Activated CD8-positive, alpha-beta T cell treated with anti-CD3 and anti-CD28 coated beads for 36 hours (primary cell): ENCODE results near the gene NKX1-1. TPM values are rescaled to one million over a fixed set of nuclear protein-coding genes. Genes with fewer than 3 reads are reported as not detected.
A peak's percentile ranks its signal among the peaks of the same experiment; 100 is the strongest.

Source experiments
- ATAC-seq: fragments of 200-7000 bp; cut with Tn5 transposase; one replicate; pipeline ENCODE4 v1.10.0; 2021; ENCODE audit warnings: mild to moderate bottlenecking, moderate library complexity
- CTCF ChIA-PET: fragments of 350-600 bp; sonication (Branson Sonifier 250); formaldehyde crosslinking; loops from one replicate; lab custom pipeline; 2021; ENCODE audit warnings: antibody characterized with exemption; lab: Charles Lee
- POLR2A ChIA-PET: fragments of 350-600 bp; sonication (Branson Sonifier 250); formaldehyde crosslinking; loops from one replicate; lab custom pipeline; 2021; ENCODE audit warnings: antibody characterized with exemption; lab: Charles Lee
- DNase-seq: peaks from one replicate; pipeline ENCODE4 v3.0.0-alpha.2; 2020
- H3K27ac Mint-ChIP-seq: one replicate; pipeline ENCODE4 v1.8.0; 2021; ENCODE audit warnings: mild to moderate bottlenecking, mixed read lengths
- H3K27me3 Mint-ChIP-seq: one replicate; pipeline ENCODE4 v1.8.0; 2021; ENCODE audit warnings: mixed read lengths
- H3K36me3 Mint-ChIP-seq: one replicate; pipeline ENCODE4 v1.8.0; 2021; ENCODE audit warnings: low read depth, mixed read lengths
- H3K4me1 Mint-ChIP-seq: one replicate; pipeline ENCODE4 v1.8.0; 2021; ENCODE audit warnings: low read depth, mixed read lengths
- H3K4me3 Mint-ChIP-seq: one replicate; pipeline ENCODE4 v1.8.0; 2021; ENCODE audit warnings: mild to moderate bottlenecking, moderate library complexity, mixed read lengths
- H3K9me3 Mint-ChIP-seq: one replicate; pipeline ENCODE4 v1.8.0; 2021; ENCODE audit warnings: mixed read lengths
- intact Hi-C: fragments of 100-400 bp; cut with micrococcal nuclease; formaldehyde crosslinking; loops from one replicate; pipeline ENCODE4 v1.10.0; 2022
- total RNA-seq, 2 experiments: library from RNA; stranded (reverse); gene quantifications; one replicate each; pipeline ENCODE4 v1.2.3, GENCODE V29; 2021
- TF ChIP-seq, protein P1 (sequence below): fragments of 200-600 bp; IDR thresholded peaks from one replicate; pipeline ENCODE4 v1.8.0; 2022; ENCODE audit warnings: antibody characterized with exemption, mild to moderate bottlenecking

The NKX1-1 gene
- total RNA-seq, 2 experiments from 2014 or later = not detected

DNA sequence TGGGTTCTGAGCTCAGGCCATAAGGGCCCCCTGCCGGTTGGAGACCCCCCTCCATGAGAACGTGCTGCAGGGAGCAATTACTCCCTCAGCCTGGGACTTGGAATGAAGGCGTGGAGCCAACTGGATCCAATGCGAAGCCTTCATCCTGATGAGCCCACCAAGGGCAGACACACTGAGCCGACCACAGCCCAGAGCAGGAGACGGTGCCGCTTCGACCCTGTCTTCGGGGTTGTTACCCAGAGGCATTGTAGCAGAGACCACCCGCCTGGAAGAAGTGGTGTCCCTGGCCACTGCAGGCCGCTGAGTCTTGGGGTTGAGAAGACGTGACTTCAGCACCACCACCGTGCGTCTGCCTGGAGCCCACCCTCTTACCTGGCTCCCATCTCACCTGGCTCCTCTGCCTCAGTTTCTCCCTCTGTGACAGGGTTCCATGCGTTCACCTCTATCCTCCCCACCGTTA, 7.0 kb upstream of the NKX1-1 start:
- no peaks in the 10 kb centered on the region for H3K36me3 Mint-ChIP-seq
- no peak for DNase-seq
- POLR2A ChIA-PET = interaction anchor here (1.1 kb wide), 1 partner anchor 594 kb away, joined by 3 read pairs; no protein-coding TSS in a partner anchor

DNA sequence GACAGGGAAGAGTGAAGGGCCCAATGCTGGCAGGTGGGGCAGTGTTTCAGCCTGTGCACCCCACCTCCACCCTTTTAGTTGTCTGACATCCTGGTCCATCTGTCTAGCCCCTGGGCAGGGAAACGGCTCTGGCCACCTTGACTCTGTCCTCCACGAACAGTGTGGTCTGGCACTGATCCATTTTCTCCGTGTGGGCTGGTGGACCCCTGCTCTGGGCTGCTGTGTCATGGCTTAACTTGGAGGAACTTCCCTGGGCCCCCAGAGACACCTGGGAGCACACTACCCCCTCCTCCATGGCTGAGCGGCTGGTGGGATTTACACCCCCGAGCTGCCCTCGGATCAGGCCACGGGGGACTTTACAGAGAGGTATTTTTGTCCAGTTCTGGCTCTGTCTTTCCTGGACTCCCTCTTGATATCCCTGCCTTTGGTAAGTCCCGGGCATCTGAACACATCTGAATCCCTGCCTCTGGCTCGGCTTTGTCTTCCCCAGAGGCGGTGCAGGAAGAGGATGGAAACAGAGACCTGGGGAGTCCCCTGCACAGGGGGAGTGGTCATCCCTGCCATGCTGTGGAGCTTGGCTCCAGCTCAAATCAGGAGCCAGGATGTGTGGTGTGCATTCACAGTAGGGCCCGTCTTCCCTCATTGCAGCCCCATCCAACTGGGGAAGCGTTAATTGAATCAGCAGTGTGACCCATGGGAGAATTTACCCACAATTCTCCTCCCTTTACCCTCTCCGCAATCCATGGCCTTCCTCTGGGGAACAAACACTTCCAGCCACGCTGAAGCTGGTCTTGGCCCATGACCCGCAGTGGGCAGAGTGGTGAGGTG, 6.3 kb upstream of the NKX1-1 start:
- no peak for DNase-seq
- TF ChIP-seq, protein P1, sequence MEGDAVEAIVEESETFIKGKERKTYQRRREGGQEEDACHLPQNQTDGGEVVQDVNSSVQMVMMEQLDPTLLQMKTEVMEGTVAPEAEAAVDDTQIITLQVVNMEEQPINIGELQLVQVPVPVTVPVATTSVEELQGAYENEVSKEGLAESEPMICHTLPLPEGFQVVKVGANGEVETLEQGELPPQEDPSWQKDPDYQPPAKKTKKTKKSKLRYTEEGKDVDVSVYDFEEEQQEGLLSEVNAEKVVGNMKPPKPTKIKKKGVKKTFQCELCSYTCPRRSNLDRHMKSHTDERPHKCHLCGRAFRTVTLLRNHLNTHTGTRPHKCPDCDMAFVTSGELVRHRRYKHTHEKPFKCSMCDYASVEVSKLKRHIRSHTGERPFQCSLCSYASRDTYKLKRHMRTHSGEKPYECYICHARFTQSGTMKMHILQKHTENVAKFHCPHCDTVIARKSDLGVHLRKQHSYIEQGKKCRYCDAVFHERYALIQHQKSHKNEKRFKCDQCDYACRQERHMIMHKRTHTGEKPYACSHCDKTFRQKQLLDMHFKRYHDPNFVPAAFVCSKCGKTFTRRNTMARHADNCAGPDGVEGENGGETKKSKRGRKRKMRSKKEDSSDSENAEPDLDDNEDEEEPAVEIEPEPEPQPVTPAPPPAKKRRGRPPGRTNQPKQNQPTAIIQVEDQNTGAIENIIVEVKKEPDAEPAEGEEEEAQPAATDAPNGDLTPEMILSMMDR = no peak
- no peak overlapping the region for H3K27ac Mint-ChIP-seq
- H3K27me3 Mint-ChIP-seq = peaks cover 58% of the 10 kb centered on the region
- no peak for ATAC-seq
- no peaks in the 10 kb centered on the region for H3K9me3 Mint-ChIP-seq
- CTCF ChIA-PET = no interaction called here
- no peak overlapping the region for H3K4me3 Mint-ChIP-seq
- POLR2A ChIA-PET = interaction anchor here (1.1 kb wide), 1 partner anchor 594 kb away, joined by 3 read pairs; no protein-coding TSS in a partner anchor
- H3K4me1 Mint-ChIP-seq = peaks cover 2% of the 10 kb centered on the region
- no peaks in the 10 kb centered on the region for H3K36me3 Mint-ChIP-seq
- intact Hi-C loops = no loop called here

More for the DNA sequence above, 7.0 kb upstream of the NKX1-1 start:
- TF ChIP-seq, protein P1 = no peak
- Mint-ChIP-seq H3K27ac (no peak overlapping the region), H3K4me3 (no peak overlapping the region), H3K27me3 (peaks cover 56% of the 10 kb centered on the region), H3K4me1 (peaks cover 2% of the 10 kb centered on the region), H3K9me3 (no peaks in the 10 kb centered on the region)
- CTCF ChIA-PET = no interaction called here
- intact Hi-C loops = no loop called here
- no peak for ATAC-seq

DNA sequence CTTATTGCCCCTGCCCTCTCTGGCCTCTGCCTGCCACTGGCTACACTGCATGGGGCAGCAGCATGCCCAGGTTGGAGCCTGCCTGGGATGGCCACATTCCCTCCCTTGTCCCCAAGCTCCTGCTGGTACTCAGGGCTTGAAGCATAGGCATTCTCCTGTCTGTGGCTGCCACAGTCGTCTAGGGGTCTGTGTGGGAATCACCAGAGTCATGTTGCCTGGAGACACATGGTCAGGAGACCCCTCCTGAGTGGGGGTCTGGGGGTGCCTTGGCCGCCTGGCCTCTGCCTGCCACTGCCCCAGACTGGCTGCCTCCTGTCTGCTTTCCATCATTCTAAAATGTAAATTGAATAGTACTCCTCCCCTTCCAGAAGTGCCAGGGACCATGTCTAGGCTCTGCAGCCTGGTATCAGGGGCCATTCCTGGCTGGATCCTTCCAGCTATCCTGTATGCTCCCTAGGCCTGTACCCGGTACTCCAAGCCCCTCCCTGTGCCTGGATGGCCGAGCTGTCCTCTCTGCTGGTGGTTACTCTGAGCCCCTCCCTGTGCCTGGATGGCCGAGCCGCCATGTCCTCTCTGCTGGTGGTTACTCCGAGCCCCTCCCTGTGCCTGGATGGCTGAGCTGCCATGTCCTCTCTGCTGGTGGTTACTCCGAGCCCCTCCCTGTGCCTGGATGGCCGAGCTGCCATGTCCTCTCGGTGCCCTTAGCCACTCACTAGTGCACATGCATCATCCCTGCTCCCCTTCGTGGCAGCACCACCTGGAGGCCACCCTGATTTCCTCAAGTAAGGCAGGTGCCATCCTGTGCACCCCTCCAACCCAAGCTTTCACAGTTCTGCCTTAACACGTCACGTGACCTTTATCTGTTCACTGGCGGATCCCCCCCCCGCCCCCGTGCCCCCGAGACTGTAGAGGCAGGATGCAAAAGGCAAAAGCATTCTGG, 5.5 kb upstream of the NKX1-1 start:
- DNase-seq = no peak
- no peak overlapping the region for H3K27ac Mint-ChIP-seq
- H3K36me3 Mint-ChIP-seq = no peaks in the 10 kb centered on the region
- ChIA-PET POLR2A (interaction anchor here (1.1 kb wide), 1 partner anchor 593 kb away, joined by 3 read pairs; no protein-coding TSS in a partner anchor), CTCF (no interaction called here)
- TF ChIP-seq, protein P1 = no peak
- intact Hi-C loops = no loop called here
- peaks cover 6% of the 10 kb centered on the region for H3K4me1 Mint-ChIP-seq
- H3K4me3 Mint-ChIP-seq = no peak overlapping the region
- peaks cover 63% of the 10 kb centered on the region for H3K27me3 Mint-ChIP-seq
- H3K9me3 Mint-ChIP-seq = no peaks in the 10 kb centered on the region
- ATAC-seq = no peak

DNA sequence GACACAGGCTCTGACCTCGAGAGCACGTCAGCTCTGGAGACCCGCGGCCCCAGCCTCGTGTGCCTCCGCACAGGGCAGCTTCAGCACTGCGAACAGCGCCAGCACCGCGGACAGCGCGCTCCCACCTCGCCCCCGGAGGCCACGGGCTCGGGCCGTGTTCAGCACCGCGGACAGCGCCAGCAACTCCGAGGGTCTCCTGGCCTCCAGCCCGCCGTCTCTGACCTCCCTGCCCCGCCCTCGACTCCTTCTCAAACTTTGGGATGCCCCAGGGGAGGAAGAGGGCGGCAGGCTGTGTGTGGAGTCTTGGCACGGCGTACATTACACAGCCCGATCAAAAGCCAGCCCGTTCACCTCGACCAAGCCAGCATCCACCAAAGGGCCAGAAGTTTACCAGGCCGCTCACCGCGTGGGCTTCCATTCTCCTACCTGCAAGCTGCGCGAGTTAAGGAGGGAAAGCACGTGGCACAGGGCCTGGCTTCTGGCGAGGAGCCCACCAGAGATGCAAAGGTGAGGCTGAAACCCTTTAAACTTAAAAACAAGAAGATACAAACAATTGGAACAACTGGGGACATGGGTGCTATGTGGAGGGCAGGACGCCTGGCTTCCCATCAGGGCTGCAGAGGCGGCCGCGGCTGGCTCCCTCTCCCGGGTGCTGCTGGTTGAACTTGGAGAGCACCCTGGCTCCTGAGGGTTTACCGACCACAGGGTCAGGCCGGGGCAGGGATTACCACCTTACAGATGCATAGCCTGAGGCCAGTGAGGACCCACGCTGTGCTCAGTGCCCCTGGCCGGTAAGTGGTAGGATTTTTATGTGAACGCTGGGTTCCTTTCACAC, 4.5 kb upstream of the NKX1-1 start:
- H3K27me3 Mint-ChIP-seq = peaks cover 59% of the 10 kb centered on the region
- no peaks in the 10 kb centered on the region for H3K9me3 Mint-ChIP-seq
- ATAC-seq = peak; percentile 82
- CTCF ChIA-PET = no interaction called here
- no peaks in the 10 kb centered on the region for H3K36me3 Mint-ChIP-seq
- no peak overlapping the region for H3K4me3 Mint-ChIP-seq
- TF ChIP-seq, protein P1 = no peak
- intact Hi-C loops = no loop called here
- POLR2A ChIA-PET = no interaction called here
- H3K27ac Mint-ChIP-seq = no peak overlapping the region
- peaks cover 6% of the 10 kb centered on the region for H3K4me1 Mint-ChIP-seq
- peak; percentile 72 for DNase-seq
